Stomach smooth muscle (tissue), 2 donors: Measurements from ENCODE around the gene SLC25A31.

Experiments
- H3K27ac ChIP-seq: one replicate; pipeline ENCODE4 v1.7.0; 2013; ENCODE audit warnings: mild to moderate bottlenecking, low read length, inconsistent platforms
- H3K27me3 ChIP-seq, 2 donors: one replicate each; pipeline ENCODE4 v1.7.0; 2013; ENCODE audit warnings: low read length in 2 of 2; ENCODE audit not compliant: insufficient read depth in 2 of 2, control insufficient read depth in 1 of 2
- H3K36me3 ChIP-seq, 2 donors: one replicate each; pipeline ENCODE4 v1.7.0; 2013; ENCODE audit warnings: low read length in 2 of 2; ENCODE audit not compliant: control insufficient read depth in 2 of 2, insufficient read depth in 2 of 2
- H3K4me1 ChIP-seq: one replicate; pipeline ENCODE4 v1.7.0; 2013; ENCODE audit warnings: low read length; ENCODE audit not compliant: control insufficient read depth, insufficient read depth
- H3K4me3 ChIP-seq, 2 donors: one replicate each; pipeline ENCODE4 v1.7.0; 2013; ENCODE audit warnings: low read length in 2 of 2
- H3K9ac ChIP-seq, 2 donors: one replicate each; pipeline ENCODE4 v1.7.0; 2013; ENCODE audit warnings: low read length in 2 of 2, mild to moderate bottlenecking in 1 of 2
- H3K9me3 ChIP-seq, 2 donors: one replicate each; pipeline ENCODE4 v1.7.0; 2013; ENCODE audit warnings: low read length in 2 of 2; ENCODE audit not compliant: control insufficient read depth in 2 of 2
- donor health status: healthy.
- donor health status: Pancreatic carcinoma.

Gene SLC25A31

GRCh38 chr4:127793528-127793927, 63.3 kb downstream of the SLC25A31 start:
- no peaks in the 10 kb centered on the region for H3K9me3 ChIP-seq
- no peak overlapping the region for H3K9ac ChIP-seq
- H3K4me1 ChIP-seq = no peaks in the 10 kb centered on the region
- H3K27ac ChIP-seq = no peak overlapping the region
- no peak overlapping the region for H3K4me3 ChIP-seq
- no peaks in the 10 kb centered on the region for H3K36me3 ChIP-seq
- H3K27me3 ChIP-seq = no peaks in the 10 kb centered on the region

GRCh38 chr4:127799711-127800110, 69.5 kb downstream of the SLC25A31 start:
- Histone ChIP-seq H3K4me3 (no peak overlapping the region), H3K9me3 (no peaks in the 10 kb centered on the region), H3K9ac (no peak overlapping the region), H3K4me1 (no peaks in the 10 kb centered on the region), H3K27ac (no peak overlapping the region), H3K36me3 (peaks cover 0 to 5% of the 10 kb centered on the region in 2 donors), H3K27me3 (no peaks in the 10 kb centered on the region)

GRCh38 chr4:127809173-127809800, 79.1 kb downstream of the SLC25A31 start:
- Histone ChIP-seq H3K9ac (no peak overlapping the region), H3K9me3 (no peaks in the 10 kb centered on the region), H3K27me3 (no peaks in the 10 kb centered on the region), H3K4me3 (no peak overlapping the region), H3K36me3 (peaks cover 0 to 7% of the 10 kb centered on the region in 2 donors), H3K27ac (no peak overlapping the region), H3K4me1 (no peaks in the 10 kb centered on the region)

GRCh38 chr4:127810551-127810950, 80.4 kb downstream of the SLC25A31 start:
- H3K27ac ChIP-seq = no peak overlapping the region
- H3K27me3 ChIP-seq = no peaks in the 10 kb centered on the region
- no peaks in the 10 kb centered on the region for H3K4me1 ChIP-seq
- no peak overlapping the region for H3K4me3 ChIP-seq
- peaks cover 0 to 4% of the 10 kb centered on the region in 2 donors for H3K36me3 ChIP-seq
- H3K9ac ChIP-seq = no peak overlapping the region
- H3K9me3 ChIP-seq = no peaks in the 10 kb centered on the region

GRCh38 chr4:127822430-127822829, 92.2 kb downstream of the SLC25A31 start:
- Histone ChIP-seq H3K4me1 (no peaks in the 10 kb centered on the region), H3K9ac (no peak overlapping the region), H3K4me3 (no peak overlapping the region)

More at GRCh38 chr4:127822430-127822829, 92.2 kb downstream of the SLC25A31 start:
- no peak overlapping the region for H3K27ac ChIP-seq
- H3K36me3 ChIP-seq = peaks cover 3 to 11% of the 10 kb centered on the region in 2 donors
- no peaks in the 10 kb centered on the region for H3K27me3 ChIP-seq
- H3K9me3 ChIP-seq = no peaks in the 10 kb centered on the region
